GM18526 (cell line): Measurements from ENCODE around the gene EFNA4.

Experiments used
- POLR2A ChIP-seq: IDR thresholded peaks from 3 replicates; pipeline ENCODE4 v1.6.1; 2011; ENCODE audit not compliant: insufficient read length; ENCODE audit errors: extremely low read depth

EFNA4 gene

GRCh38 chr1:155057104-155057503 is 6.4 kb upstream of the EFNA4 start:
- TF ChIP-seq POLR2A: no peak

GRCh38 chr1:155057788-155058211 is 5.7 kb upstream of the EFNA4 start:
- TF ChIP-seq POLR2A: no peak

DNA sequence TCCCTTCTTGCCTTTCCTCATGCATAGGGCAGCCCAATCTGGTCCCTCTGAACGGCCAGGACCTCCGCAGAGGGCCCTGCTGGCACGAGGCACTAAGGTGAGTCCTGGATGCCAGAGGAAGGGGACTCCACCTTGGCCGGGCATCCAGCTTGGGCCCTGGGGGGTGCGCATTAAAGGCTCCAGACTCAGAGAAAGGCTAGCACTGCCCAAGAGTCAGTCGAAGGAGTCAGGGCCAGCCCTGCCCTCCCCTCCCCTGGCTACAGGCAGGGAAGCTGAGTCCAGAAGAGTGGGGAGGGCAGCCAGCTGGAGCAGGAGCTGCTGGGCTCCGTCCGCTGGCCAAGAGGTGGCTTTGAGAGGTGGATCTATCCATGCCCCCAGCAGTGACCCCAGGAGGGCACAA is 2.8 kb upstream of the EFNA4 start:
- no peak for TF ChIP-seq POLR2A

- no peak for TF ChIP-seq POLR2A
Measured at GRCh38 chr1:155061381-155062150, 2.0 kb upstream of the EFNA4 start.

DNA sequence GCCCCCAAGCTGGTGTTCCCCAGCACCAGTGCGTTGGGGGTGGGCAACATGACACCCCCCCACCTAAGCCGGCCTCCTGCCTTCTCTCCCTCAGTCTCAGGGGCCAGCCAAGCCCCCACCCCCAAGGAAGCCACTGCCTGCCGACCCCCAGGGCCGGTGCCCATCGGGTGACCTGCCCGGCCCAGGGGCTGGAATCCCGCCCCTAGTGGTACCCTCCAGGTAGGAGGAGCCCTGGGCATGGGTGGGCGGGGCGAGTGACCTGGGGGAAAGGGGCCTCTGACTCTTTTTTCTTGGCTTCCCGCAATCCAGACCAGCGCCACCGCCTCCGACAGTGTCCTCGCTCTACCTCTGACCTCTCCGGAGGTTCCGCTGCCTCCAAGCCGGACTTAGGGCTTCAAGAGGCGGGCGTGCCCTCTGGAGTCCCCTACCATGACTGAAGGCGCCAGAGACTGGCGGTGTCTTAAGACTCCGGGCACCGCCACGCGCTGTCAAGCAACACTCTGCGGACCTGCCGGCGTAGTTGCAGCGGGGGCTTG is 1.3 kb upstream of the EFNA4 start:
- no peak for TF ChIP-seq POLR2A

DNA sequence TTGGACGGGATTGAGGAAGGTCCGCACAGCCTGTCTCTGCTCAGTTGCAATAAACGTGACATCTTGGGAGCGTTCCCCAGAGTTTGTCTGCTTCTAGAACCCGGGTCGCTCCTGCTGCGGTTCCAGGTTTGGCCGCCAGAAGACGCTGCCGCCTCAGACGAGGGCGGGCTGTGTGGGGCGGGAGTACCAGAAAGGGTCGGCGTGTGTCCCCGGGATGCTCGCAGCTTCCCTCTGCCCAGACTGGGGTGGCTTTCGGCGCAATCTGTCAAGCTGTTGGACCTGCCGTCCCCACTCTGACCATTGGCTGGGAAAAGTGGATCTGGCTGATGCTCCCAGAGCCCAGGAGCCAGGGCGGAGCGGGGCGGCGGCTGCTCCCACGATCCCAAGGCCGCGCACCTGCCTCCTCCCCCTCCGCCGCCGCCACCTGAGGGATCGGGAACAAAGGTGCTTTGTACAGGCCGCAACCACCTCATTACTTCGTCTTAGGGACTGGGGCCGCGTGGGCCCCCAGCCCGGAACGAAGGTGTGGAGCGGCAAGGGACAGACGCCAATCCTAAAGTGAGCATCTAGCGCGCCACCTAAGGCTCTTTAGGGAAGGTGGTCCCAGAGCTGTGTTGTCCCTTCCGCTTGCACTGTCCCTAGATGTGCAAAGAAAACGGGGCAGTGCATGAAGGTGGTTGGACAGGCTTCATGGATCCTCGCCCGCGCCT is 683 bp upstream of the EFNA4 start:
- TF ChIP-seq POLR2A: no peak

- no peak for TF ChIP-seq POLR2A
Measured at GRCh38 chr1:155064111-155064831, 731 bp downstream of the EFNA4 start.

DNA sequence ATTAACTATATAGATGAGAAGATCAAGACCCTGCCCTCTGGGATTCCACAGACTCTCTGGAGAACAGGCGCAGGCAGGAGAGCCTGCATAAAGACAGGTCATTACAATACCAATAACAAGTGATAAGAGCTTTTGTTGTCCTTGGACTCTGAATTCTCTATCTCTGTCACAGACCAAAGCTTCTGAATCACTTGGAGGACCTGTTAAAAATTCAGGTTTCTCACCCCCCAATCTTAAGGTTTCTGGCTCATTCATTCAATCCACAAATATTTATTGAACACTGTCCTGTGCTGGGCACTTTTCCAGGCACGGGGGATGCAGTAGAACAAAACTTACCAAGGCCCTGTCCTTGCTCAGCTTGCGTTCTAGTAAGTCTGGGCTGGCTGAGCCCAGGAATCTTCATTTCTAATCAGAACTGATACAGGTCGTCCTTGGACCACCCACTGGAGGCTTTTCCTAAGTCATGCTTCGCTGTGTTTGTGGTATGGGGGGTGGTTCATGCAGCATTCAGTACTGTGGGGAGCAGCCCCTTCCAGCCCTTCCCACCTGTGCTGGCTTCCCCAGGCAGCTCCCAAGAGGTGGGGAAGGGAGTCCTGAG is 1.4 kb downstream of the EFNA4 start:
- no peak for TF ChIP-seq POLR2A

GRCh38 chr1:155066777-155067176 is 3.2 kb downstream of the EFNA4 start:
- no peak for TF ChIP-seq POLR2A

GRCh38 chr1:155068599-155068998 is 5.1 kb downstream of the EFNA4 start:
- no peak for TF ChIP-seq POLR2A

DNA sequence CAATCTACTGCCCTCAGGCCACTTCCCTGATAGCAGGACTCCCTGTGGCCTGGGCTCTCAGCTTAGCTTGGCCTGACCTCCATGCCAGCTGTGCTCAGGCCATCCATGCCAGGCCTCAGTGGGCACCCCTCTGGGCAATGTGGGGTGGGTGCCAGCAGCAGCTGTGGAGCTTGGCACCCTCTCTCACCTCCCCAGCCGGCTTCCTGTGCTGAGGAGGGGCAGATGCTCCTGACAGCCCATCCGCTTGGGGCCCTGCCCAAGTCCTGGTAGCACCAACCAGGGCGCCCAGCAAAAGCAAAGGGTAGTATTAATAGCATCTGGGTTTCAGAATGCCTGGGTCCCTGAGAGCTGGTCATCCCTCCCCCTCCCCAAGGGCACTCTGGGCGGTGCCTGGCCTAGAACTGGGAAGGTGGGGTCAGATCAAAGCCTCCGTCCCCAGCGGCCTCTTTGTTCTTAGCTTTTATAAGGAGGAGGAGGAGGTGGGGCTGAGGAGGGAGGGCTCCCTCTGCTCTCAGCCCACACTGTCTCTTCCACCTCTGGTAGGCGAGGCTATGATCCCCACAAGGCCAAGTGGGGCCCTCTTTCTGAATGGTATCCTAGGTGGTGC is 6.1 kb downstream of the EFNA4 start:
- no peak for TF ChIP-seq POLR2A

DNA sequence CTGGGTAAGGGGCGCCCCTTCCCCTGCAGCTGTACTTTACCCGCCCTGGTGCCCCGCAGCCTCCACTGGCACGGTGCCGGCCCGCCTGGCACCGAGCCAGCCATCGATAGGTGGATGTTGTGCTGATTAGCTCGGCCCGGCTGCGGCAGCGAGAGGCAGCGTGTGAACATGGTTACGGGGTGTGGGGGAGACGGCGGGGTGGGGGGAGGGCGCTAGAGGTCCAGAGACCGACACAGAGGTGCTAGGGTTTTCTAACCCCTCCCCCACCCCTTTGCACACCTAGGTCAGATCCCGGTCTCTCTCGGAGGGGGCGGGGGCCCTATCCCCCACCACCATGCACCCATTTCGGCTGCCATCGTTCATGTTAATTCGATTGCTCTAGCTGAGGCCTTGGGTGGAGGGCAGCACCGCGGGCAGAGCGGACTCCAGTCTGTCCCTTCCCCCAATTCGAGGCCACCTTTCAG is 6.7 kb downstream of the EFNA4 start:
- no peak for TF ChIP-seq POLR2A

DNA sequence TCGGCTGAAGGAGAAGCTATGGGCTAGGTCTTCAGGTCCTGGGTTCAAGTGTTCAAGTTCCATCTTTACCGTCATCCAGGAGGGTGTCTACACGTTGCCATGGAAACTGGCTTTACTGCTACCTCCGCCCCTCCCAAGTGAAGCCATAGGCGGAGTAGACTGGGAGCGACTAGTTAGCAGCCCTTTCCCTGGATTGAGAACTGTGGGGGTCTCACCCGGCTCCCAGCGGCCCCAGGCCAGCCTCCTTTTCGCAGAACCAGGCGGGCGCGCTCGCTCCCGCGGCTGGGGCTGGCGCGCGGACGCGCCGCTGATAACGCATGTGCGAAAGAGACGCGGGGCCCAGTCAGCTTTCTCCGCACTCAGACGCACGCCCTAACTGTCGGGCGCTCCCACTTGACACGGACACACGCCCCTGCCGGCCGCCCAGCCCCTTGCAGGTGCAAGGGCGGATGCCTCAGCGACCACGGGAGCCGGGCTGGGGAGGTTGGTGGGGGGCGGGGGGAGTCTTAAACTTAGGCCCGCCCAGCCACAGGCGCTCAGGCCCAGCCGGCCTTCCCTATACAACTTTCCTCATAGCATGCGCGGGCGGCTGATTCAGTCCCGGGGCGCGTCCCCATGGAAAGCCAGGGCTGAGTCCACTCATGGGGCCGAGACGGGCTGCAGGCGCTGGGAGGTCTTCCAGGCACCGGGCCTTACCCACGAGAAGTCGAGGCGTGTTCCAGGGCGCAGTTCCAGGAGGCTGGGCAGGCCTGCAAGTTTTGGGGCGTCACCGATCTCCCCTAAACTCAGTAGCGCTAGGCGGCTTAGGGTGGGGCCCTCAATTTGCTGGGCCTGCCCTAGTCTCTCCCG is 7.4 kb downstream of the EFNA4 start:
- no peak for TF ChIP-seq POLR2A

- no peak for TF ChIP-seq POLR2A
Measured at GRCh38 chr1:155071701-155072100, 8.2 kb downstream of the EFNA4 start.

DNA sequence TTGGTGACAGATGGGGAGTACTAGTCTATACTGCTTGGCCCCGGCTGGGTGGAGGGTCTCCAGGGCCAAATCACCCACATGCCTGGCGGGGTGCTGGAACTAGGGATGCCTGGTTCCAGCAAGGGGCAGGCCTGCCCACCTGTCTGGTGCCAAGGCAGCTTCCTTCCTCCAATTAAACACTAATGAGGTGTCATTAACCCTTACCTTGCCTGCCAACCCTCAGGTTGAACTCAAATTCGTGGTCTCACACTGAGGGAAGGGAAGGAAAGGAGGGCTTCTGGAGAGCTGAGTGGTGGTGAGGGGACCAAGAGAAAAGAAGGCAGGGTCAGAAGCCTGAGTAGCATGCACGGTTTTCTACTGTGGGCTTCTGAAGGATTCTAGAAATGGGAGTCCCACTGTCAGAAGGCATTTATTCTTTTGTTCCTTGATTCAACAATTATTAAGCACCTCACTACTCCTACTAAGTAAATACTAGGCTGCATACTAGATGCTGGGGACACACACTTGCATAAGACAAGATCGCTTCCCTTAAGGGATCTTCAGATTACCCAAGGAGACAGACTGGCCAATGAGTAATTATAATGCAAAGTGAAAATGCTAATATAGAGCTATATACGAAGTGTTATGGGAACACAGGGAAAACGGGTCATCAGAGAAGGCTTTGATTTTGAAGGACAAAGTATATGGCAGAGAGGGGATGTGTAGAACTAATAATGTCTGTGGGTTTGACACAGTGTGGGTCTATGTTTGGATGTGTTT is 9.2 kb downstream of the EFNA4 start:
- no peak for TF ChIP-seq POLR2A
